GM12878 (cell line): ENCODE data around the gene ZNF391. TPM values are rescaled to one million over a fixed set of nuclear protein-coding genes. Genes with fewer than 3 reads are reported as not detected.

Experiments used
- ATAC-seq: fragments of 200-7000 bp; cut with Tn5 transposase; 3 replicates; pipeline ENCODE4 v1.9.1; 2020; ENCODE audit warnings: mild to moderate bottlenecking, moderate library complexity
- BruUV-seq: library from RNA; stranded (reverse); fragments of 400-500 nt; replicated peaks from 2 replicates; lab custom pipeline; 2021; lab: Mats Ljungman, UMichigan
- CTCF ChIA-PET: fragments of 300-600 bp; sonication (Branson Sonifier 250); formaldehyde crosslinking; extraction: SDS; loops from one replicate; lab custom pipeline; 2021; ENCODE audit warnings: inconsistent platforms; lab: Yijun Ruan, JAX
- POLR2A ChIA-PET: fragments of 350-600 bp; formaldehyde crosslinking; extraction: SDS; loops from one replicate; lab custom pipeline; 2021; ENCODE audit warnings: inconsistent platforms; lab: Charles Lee
- RAD21 ChIA-PET: fragments of 300-600 bp; sonication (Branson Sonifier 250); formaldehyde crosslinking; loops from one replicate; lab custom pipeline; 2023; ENCODE audit warnings: antibody characterized with exemption; ENCODE audit not compliant: unreplicated experiment; lab: Charles Lee
- SMC1A ChIA-PET: fragments of 300-600 bp; sonication (Branson Sonifier 250); formaldehyde crosslinking; loops from one replicate; lab custom pipeline; 2023; ENCODE audit not compliant: unreplicated experiment, uncharacterized antibody; lab: Charles Lee
- DNase-seq: peaks from one replicate; pipeline ENCODE4 v3.0.0-alpha.2; 2011; ENCODE audit warnings: low read depth, low spot score
- FAIRE-seq: peaks from 3 replicates; lab custom pipeline; 2011; peaks lifted over from hg19 to GRCh38; lab: Jason Lieb, UNC
- H2AFZ ChIP-seq: 2 replicates; pipeline ENCODE4 v1.6.0; 2011; ENCODE audit warnings: low read depth, low read length, control low read depth; ENCODE audit not compliant: control insufficient read depth
- H3K27ac ChIP-seq: 2 replicates; pipeline ENCODE4 v1.5.1; 2011; ENCODE audit warnings: control low read depth; ENCODE audit not compliant: control insufficient read depth, insufficient read depth
- H3K27me3 ChIP-seq, 2 experiments: replicated peaks in 1 of 2; 2 replicates each; pipeline versions ENCODE4 v1.6.0 to v1.6.1; 2011; ENCODE audit warnings: low read length in 1 of 2; ENCODE audit not compliant: control insufficient read depth in 2 of 2, insufficient read depth in 2 of 2
- H3K36me3 ChIP-seq, 2 experiments: 2 replicates each; pipeline ENCODE4 v1.5.1; 2011; ENCODE audit warnings: low read length in 1 of 2; ENCODE audit not compliant: control insufficient read depth in 2 of 2, insufficient read depth in 2 of 2
- H3K4me1 ChIP-seq: 2 replicates; pipeline ENCODE4 v1.6.1; 2011; ENCODE audit warnings: mild to moderate bottlenecking, low read length, moderate library complexity, mixed read lengths; ENCODE audit not compliant: control insufficient read depth, insufficient read depth
- H3K4me2 ChIP-seq: 2 replicates; pipeline ENCODE4 v1.6.0; 2011; ENCODE audit warnings: control low read depth; ENCODE audit not compliant: control insufficient read depth, insufficient read depth
- H3K4me3 ChIP-seq: fragments of 200-600 bp; sonication (generic); 2 replicates; pipeline ENCODE4 v1.5.1; 2016
- H3K79me2 ChIP-seq: 2 replicates; pipeline ENCODE4 v1.6.0; 2011; ENCODE audit warnings: low read length; ENCODE audit not compliant: control insufficient read depth, insufficient read depth
- H3K9ac ChIP-seq: 2 replicates; pipeline ENCODE4 v1.8.0; 2011; ENCODE audit warnings: low read length, control low read depth, mixed read lengths; ENCODE audit not compliant: control insufficient read depth, insufficient read depth
- H3K9me3 ChIP-seq: replicated peaks from 3 replicates; pipeline ENCODE4 v1.5.1; 2011; ENCODE audit warnings: mild to moderate bottlenecking, low read length; ENCODE audit not compliant: control insufficient read depth, insufficient read depth
- H4K20me1 ChIP-seq: 2 replicates; pipeline ENCODE4 v1.6.0; 2011; ENCODE audit not compliant: control insufficient read depth, insufficient read depth
- BHLHE40 ChIP-seq, 2 experiments: fragments of 450-650 bp in 1 of 2; IDR thresholded peaks; 2 replicates each; pipeline ENCODE4 v1.6.1; 2011 to 2017; ENCODE audit warnings: low read depth in 2 of 2, borderline replicate concordance in 1 of 2, improper control_type of control experiment in 1 of 2, low read length in 1 of 2, mild to moderate bottlenecking in 1 of 2
- EP300 ChIP-seq, 2 experiments: fragments of 150-350 bp in 1 of 2; IDR thresholded peaks; 2 replicates each; pipeline ENCODE4 v1.6.1; 2011 to 2012; ENCODE audit warnings: low read depth in 2 of 2, low read length in 2 of 2, borderline replicate concordance in 1 of 2, improper control_type of control experiment in 1 of 2, inconsistent platforms in 1 of 2; ENCODE audit not compliant: control insufficient read depth in 1 of 2
- EZH2 ChIP-seq: IDR thresholded peaks from 2 replicates; pipeline ENCODE4 v1.6.1; 2012; ENCODE audit warnings: low read depth, mild to moderate bottlenecking, control low read depth, inconsistent platforms, low read length, borderline replicate concordance; ENCODE audit not compliant: control insufficient read depth
- FOXK2 ChIP-seq: fragments of 450-650 bp; IDR thresholded peaks from 2 replicates; pipeline ENCODE4 v1.6.1; 2017; ENCODE audit warnings: mild to moderate bottlenecking, moderate library complexity
- GATAD2B ChIP-seq: fragments of 450-650 bp; conservative IDR thresholded peaks from 2 replicates; pipeline ENCODE4 v1.6.1; 2017; ENCODE audit warnings: low read depth, mild to moderate bottlenecking, moderate library complexity
- HDGF ChIP-seq: fragments of 450-650 bp; IDR thresholded peaks from 2 replicates; pipeline ENCODE4 v1.6.1; 2016; ENCODE audit warnings: antibody characterized with exemption
- IRF4 ChIP-seq: IDR thresholded peaks from 2 replicates; pipeline ENCODE4 v1.6.1; 2011; ENCODE audit warnings: low read depth, low read length
- KDM1A ChIP-seq: fragments of 200-600 bp; sonication (generic); IDR thresholded peaks from 2 replicates; pipeline ENCODE4 v1.6.1; 2016; ENCODE audit warnings: borderline replicate concordance
- MEF2B ChIP-seq: fragments of 450-650 bp; IDR thresholded peaks from 2 replicates; pipeline ENCODE4 v1.6.1; 2018; ENCODE audit warnings: mild to moderate bottlenecking, moderate library complexity; ENCODE audit not compliant: partially characterized antibody, poor library complexity, severe bottlenecking
- MYB ChIP-seq: fragments of 150-350 bp; IDR thresholded peaks from 2 replicates; pipeline ENCODE4 v1.6.1; 2014; ENCODE audit warnings: mild to moderate bottlenecking, low read depth, low read length, borderline replicate concordance
- RAD21 ChIP-seq: IDR thresholded peaks from 2 replicates; pipeline ENCODE4 v1.6.1; 2011; ENCODE audit warnings: mild to moderate bottlenecking, low read depth, low read length, moderate library complexity; ENCODE audit not compliant: insufficient read depth
- RUNX3 ChIP-seq: IDR thresholded peaks from 2 replicates; pipeline ENCODE4 v1.6.1; 2012; ENCODE audit warnings: low read length, inconsistent platforms
- SPI1 ChIP-seq: IDR thresholded peaks from 2 replicates; pipeline ENCODE4 v1.6.1; 2011; ENCODE audit warnings: low read depth, mild to moderate bottlenecking, low read length, moderate library complexity, borderline replicate concordance; ENCODE audit not compliant: insufficient read depth
- USF2 ChIP-seq: IDR thresholded peaks from 2 replicates; pipeline ENCODE4 v1.6.1; 2011; ENCODE audit warnings: low read depth, low read length, improper control_type of control experiment, borderline replicate concordance
- YBX1 ChIP-seq: fragments of 450-650 bp; IDR thresholded peaks from 2 replicates; pipeline ENCODE4 v1.6.1; 2016; ENCODE audit warnings: antibody characterized with exemption
- WGBS: methylation state at CpG from one replicate; pipeline ENCODE4 v1.1.6; 2016; ENCODE audit warnings: low lambda C conversion rate; ENCODE audit not compliant: insufficient replicate concordance, insufficient coverage; ENCODE audit errors: missing lambda C conversion rate; 5-methylcytosine and 5-hydroxymethylcytosine counted together
- in situ Hi-C: fragments of 300-500 bp; cut with MboI; formaldehyde crosslinking; loops from 9 replicates; pipeline ENCODE4 v1.14.3; 2018; ENCODE audit warnings: mixed read lengths
- intact Hi-C: fragments of 100-400 bp; cut with micrococcal nuclease; formaldehyde crosslinking; loops from one replicate; pipeline ENCODE4 v1.14.2; 2022; ENCODE audit not compliant: unreplicated experiment
- polyA plus RNA-seq, 11 experiments: library from polyadenylated mRNA; depleted of rRNA in 4 of 11; unstranded in 6 of 11; stranded (reverse) in 5 of 11; fragments of >200 nt; fragmentation: Nextera tagmentation in 4 of 11; fragmentation: Illumina TruSeq in 1 of 11; extraction: Ambion mirVana in 4 of 11; extraction: Trizol in 1 of 11; gene quantifications; 1 replicate in 1 of 11; 2 replicates in 10 of 11; pipeline versions ENCODE4 v1.2.1 to v1.2.3, GENCODE V29; 2011 to 2016; ENCODE audit warnings: inconsistent platforms in 2 of 11, missing spikeins in 2 of 11, low read depth in 1 of 11
- total RNA-seq, 4 experiments: library from RNA; depleted of rRNA in 3 of 4; stranded (reverse); fragments of >200 nt in 3 of 4; fragmentation: Illumina TruSeq in 1 of 4; extraction: Trizol in 1 of 4; gene quantifications; 2 replicates each; pipeline versions ENCODE4 v1.2.1 to v1.2.3, GENCODE V29; 2013 to 2021

The ZNF391 gene
- total and polyA plus RNA-seq, 10 of the 15 experiments (the other 5 are each of a cell fraction or from before 2014, with no cell fraction given), result 0.42 to 1.9 (median 1.0) TPM

GRCh38 chr6:27415898-27416297 is 27.3 kb downstream of the ZNF391 start:
- RAD21 ChIA-PET, result no interaction called here
- no peak overlapping the region for H3K9ac ChIP-seq
- intact Hi-C loops, result no loop called here

More at GRCh38 chr6:27415898-27416297, 27.3 kb downstream of the ZNF391 start:
- ATAC-seq (no peak), DNase-seq (no peak), FAIRE-seq (no peak)
- BruUV-seq, result no TSS peak
- no peak overlapping the region for H3K27ac ChIP-seq
- no peak for TF ChIP-seq FOXK2
- TF ChIP-seq HDGF, result no peak
- no peak for TF ChIP-seq BHLHE40 (IDR thresholded peaks at IDR 0.05; ENCODE audit: borderline replicate concordance in 1 of 2, low read depth in 2 of 2, low read length in 1 of 2)
- no peak for TF ChIP-seq RUNX3
- TF ChIP-seq EZH2, result no peak
- no peak for TF ChIP-seq KDM1A
- no peak for TF ChIP-seq YBX1
- no peak for TF ChIP-seq RAD21
- TF ChIP-seq IRF4, result no peak
- TF ChIP-seq MEF2B, result no peak
- no peak for TF ChIP-seq SPI1
- no peak for TF ChIP-seq GATAD2B
- no peak for TF ChIP-seq MYB
- TF ChIP-seq USF2, result no peak
- no peak for TF ChIP-seq EP300 (IDR thresholded peaks at IDR 0.05; ENCODE audit: borderline replicate concordance in 1 of 2, control insufficient read depth in 1 of 2, low read depth in 2 of 2, low read length in 2 of 2)
- no peaks in the 10 kb centered on the region; the same call in 2 of the 3 replicates for H3K9me3 ChIP-seq
- ChIA-PET POLR2A (no interaction called here), SMC1A (no interaction called here), CTCF (no interaction called here)
- no peak overlapping the region for H3K4me3 ChIP-seq
- in situ Hi-C loops, result no loop called here
- H3K27me3 ChIP-seq, result no peaks in the 10 kb centered on the region
- no peaks in the 10 kb centered on the region for H3K4me1 ChIP-seq
- no peaks in the 10 kb centered on the region for H3K79me2 ChIP-seq
- no peaks in the 10 kb centered on the region for H4K20me1 ChIP-seq
- no peak overlapping the region for H3K4me2 ChIP-seq
- no peaks in the 10 kb centered on the region for H3K36me3 ChIP-seq
- WGBS, result 0% methylated on average over 2 of the region's 2 CpGs
- H2AFZ ChIP-seq, result no peak overlapping the region
